Ureter (tissue), 1 donor: ENCODE results near the gene PLA2G6. TPM values are rescaled to one million over a fixed set of nuclear protein-coding genes. Genes with fewer than 3 reads are reported as not detected.
"Not testable (repeated sequence)": the region's sequence is repeated elsewhere in the genome, so short reads cannot be mapped to it uniquely, and the experiment has no call there.

Source experiments
- DNase-seq: peaks from one replicate; pipeline ENCODE4 v3.0.0-alpha.2; 2020; ENCODE audit warnings: low spot score
- total RNA-seq: library from RNA; stranded (reverse); gene quantifications from one replicate; pipeline ENCODE4 v1.2.4, GENCODE V29; 2023
- donor health status: DM: yes; HTN: yes; CAD: no.

Gene PLA2G6
- total RNA-seq, 1 donor from 2014 or later, result 56.4 TPM

- no peak for DNase-seq
Observed at GRCh38 chr22:38085501-38085900, 96.1 kb downstream of the PLA2G6 start.

GRCh38 chr22:38085056-38085455, 96.6 kb downstream of the PLA2G6 start:
- DNase-seq, result no peak

- no peak for DNase-seq
Observed at GRCh38 chr22:38083931-38084631, 97.5 kb downstream of the PLA2G6 start, which contains the start of gene SLC16A8. Gene SLC16A8 (minus strand): TSS chr22:38084184. CDS start chr22:38082873, 1,311 bp downstream.

- DNase-seq, result no peak
Observed at GRCh38 chr22:38082986-38083710, 98.5 kb downstream of the PLA2G6 start.

DNA sequence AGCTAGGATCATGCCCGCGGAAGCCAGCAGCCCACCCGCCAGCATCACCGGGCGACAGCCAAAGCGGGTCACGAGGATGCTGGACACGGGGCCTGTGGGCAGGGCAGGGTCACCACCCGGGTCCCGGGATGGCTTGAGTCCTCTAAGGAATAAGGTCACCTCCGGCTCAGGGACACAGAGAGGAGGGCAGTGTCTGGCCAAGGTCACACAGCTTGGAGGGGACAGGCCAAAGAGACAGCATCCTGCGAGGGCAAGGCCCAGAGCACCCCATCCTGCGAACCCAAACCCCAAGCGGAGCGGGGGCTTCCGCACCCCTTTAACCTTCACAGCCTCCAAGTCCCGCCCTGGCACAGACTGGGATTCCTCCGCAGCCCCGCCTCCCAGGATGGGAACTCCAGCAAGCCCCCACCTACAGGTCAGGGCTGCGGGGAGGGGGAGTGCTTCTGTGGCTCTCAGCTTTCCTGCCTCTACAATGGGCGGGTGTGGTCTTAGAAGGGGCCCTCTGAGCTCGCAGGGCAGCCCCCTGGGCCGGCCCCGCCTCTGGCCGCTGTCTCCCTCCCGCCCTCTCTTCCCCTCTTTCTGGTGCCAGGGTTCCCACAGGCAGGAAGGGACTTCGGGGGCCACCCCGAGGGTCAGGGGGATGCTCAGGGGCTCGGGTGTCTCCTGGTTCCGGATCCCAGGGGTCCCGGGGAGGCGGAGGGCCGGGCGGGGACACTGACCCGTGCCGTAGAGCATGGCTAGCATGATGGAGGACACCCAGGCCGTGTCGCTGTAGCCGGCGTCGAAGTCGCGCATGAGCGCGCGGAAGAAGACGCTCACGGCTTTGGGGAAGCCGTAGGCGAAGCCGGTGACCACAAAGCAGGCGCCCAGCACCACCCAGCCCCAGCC, 99.4 kb downstream of the PLA2G6 start:
- no peak for DNase-seq

- no peak for DNase-seq
Observed at GRCh38 chr22:38081636-38081940, 100.0 kb downstream of the PLA2G6 start.

DNA sequence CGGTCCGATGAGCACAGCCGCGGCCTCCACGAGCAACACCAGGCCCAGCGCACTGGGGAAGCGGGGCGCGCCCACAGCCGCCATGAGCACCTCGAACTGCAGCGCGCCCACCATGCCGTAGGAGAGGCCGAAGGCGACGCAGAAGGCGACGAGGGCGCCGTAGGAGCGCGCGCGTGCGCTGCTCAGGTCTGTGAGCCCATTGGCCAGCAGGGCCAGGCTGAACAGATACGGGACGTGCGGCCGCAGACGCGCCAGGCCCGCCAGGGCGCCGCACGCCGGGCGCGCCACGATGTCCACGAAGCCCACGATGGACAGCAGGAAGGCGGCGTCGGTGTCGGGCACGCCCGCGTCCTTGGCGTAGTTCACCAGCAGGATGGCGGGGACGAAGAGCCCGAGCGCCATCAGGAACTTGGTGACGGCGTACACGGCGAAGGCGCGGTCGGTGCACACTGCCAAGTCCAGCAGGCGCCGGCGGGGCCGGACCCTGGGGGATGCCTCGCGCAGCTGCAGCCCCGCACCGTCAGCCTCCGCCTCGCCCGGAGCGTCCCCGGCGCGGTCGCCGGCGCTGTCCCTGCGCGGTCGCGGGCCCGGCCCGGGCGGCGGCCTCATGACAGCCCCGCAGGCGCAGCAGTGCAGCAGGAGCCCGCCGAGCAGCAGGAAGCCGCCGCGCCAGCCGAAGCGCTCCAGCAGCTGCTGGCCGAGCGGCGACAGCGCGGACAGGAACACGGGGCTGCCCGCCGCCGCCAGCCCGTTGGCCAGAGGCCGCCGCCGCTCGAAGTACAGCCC, 100.6 kb downstream of the PLA2G6 start:
- DNase-seq, result no peak

DNA sequence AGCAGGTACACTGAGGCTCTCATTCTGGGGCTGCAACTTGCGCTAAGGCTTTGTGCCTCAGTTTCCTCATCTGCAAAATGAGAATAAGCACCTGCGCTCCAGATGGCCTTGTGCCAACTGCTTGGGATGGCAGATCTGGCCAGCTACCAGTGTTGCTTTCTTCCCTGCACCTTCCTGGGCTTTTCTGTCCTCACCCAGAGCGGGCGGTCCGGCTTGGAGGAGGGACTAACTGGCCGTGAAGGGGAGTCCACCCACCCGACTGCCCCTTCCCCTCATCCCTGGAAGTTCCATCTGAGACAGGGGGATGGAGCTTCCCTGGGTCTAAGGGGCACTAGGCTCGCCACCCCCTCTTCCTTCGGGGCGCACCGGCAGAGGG, 101.2 kb downstream of the PLA2G6 start:
- no peak for DNase-seq

DNA sequence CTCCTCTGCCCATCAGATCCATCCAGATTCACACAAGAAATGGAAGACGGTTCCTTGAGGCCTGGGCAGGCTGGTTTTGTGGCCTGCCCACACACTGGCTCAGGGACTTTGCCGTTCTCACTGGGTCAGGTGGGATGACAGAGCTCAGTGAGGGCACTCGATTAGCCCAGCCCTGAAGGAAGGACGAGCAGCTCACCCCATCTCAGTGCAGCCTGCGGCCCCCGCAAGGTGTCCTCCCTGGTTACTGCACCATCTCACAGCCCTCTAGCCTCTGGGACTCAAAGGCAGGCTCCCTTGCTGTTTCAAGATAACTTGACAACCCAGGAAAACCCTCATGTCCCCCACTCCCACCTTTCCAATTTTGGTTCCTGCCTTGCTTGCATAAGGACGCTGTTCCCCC, 101.8 kb downstream of the PLA2G6 start:
- no peak for DNase-seq

DNA sequence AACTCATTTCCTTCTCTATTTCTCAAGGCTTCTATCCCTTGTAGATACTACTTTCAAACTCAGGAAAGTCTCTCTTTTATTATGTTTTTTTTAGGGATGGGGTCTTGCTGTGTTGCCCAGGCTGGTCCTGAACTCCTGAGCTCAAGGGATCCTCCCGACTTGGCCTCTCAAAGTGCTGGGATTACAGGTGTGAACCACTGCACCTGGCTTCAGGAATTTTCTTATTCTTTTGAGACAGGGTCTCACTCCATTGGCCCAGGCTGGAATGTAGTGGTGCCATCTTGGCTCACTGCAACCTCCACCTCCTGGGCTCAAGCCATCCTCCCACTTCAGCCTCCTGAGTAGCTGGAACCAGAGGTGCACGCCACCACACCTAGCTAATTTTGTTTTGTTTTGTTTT, 102.4 kb downstream of the PLA2G6 start:
- DNase-seq, result not testable (repeated sequence)

DNA sequence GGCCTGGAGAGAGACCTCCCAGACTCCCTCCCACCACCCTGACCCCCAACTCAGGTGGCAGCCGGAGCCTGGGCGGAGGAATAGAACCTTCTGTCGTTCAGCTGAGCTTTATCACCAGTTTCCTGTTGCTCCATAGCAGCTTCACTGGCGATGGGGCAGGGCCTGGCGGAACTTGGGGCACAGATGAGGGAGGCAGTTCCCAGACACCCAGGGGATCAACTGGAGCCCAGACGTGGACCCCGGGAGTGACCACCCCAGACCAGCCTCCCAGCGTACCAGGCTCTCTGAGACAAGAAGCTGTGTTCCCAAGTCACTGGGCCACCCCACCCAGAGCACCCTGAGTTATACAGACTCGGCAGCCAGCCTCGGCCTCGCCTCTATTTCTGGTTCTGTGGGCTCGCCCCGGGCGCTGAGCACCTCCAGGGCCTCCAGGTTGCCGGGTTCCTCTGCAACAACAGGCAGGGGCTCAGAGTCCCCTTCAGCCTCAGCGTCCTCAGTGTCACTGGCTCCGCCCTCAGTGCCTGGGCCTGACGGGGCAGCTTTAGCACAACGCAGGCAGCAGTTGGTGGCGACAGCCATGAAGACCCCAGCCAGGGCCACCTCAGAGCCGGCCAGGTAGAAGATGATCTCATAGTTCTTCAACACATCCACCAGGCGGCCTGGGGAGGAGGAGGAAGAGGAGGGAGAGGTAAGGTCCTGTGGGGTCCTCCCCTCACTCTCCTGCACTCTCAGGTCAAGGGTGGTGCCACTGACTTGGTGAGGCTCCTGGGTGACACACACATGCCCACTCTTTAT, 103.4 kb downstream of the PLA2G6 start:
- no peak for DNase-seq

- no peak for DNase-seq
Observed at GRCh38 chr22:38077595-38077994, 104.0 kb downstream of the PLA2G6 start.

DNA sequence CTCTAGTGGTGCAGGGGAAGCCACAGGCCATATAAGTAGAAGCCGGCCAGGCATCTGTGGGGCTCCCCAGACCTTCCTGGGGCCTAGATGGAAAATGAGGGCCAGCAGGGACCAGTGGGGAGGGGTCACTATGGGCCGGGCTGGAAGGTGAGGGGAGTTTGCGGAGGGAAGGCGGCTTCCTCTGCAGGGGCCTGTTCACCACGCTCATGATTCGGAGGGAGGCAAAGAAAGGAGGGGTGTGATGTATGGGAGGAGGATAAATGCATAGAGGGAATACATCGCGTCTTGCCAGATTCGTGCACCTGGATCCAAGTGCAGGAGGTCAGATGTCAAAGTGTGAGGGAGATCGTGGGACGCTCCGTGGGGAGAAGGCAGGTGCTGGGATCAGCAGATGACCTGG, 104.5 kb downstream of the PLA2G6 start:
- DNase-seq, result no peak

- no peak for DNase-seq
Observed at GRCh38 chr22:38075961-38076360, 105.7 kb downstream of the PLA2G6 start.

DNA sequence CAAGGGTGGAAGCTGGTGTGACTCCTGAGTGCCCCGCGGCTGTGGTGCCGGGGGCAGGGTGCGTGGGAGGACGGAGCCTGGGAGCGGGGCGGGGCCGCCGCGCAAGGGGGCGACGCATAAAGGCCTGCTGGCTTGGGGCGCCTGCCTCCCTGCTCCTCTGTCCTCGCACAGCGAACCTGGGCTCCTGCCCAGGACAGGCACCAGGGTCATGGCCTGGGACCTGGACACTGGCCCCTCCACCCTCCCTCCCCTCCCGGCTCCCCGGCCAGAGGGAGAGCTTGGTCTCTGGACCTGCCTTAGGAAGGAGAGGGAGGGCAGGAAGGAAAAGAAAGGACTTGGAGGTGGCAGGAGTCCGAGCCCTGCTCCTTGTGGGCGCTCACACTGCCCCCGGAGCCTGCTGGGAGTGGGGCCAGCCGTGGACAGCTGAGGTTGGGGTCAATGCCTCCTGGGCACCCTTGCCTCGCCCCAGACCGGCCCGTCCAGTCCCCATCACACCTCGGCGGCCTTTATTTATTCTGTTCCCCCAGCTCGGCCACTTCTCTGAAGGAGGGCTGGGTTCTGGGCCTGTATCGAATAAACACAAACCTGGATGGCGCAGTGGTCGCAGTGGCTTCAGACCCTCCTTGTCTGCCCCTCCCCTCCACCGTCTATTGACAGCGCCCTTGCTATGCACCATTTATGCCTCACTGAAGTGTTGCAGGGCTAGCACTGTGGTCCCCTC, 106.4 kb downstream of the PLA2G6 start:
- DNase-seq, result no peak

GRCh38 chr22:38074181-38075104, 107.2 kb downstream of the PLA2G6 start:
- no peak for DNase-seq

DNA sequence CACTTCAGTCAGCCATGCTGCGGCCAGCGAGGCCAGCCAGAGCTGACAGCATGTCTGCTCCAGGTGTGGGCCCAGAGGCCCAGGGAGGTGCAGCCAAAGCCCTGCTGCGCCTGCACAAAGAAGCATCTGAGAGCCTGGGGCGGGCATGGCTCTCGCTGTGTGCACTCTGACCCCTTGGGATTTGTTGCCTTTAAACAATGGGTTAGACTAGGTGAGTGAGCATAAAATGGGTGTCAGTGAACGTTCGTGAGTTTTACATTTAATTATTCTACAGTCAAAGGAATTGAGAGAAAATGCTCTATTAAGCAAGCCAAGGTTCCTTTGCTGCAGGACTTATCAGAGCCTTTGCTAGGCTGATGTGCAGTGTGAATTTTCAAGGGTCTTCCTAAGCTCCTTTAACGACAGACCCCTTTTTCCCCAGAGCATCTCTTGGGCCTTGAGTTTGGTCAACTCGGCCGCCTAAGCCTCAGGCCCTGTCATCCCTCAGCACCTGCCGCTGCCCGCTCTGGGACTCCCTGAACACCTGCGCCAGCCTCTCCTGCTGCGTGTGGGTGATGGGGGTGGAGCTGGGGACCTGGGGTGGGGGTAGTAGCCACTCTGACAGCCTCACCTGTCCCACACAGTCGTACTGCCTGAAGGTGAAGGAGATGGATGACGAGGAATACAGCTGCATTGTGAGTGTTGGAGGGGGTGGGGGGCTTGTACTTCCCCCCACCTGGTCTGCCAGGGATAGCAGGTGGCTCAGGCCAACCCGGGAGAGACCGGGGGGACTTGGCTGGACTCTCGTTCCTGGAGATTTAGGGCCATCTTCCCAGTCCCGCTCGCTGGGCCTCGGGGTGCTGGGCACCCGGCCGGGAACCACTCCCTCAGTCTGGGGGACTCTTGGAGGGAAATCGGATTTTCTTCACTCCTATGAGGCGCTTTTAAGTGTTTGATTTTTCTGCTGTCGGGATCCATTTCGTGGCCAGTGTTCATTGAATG, 108.2 kb downstream of the PLA2G6 start:
- DNase-seq, result no peak
